Activated T-cell treated with anti-CD3 and anti-CD28 coated beads, Interleukin-2, amount 50 U/mL, for 24 hours (primary cell): ENCODE data around the gene TFAP2D.

Source experiments
- DNase-seq: peaks from one replicate; pipeline ENCODE4 v3.0.0-alpha.2; 2020
- H3K27ac Mint-ChIP-seq: 2 replicates; pipeline ENCODE4 v1.8.0; 2020; ENCODE audit warnings: mild to moderate bottlenecking, mixed read lengths
- H3K27me3 Mint-ChIP-seq: 2 replicates; pipeline ENCODE4 v1.8.0; 2020; ENCODE audit warnings: mixed read lengths
- H3K36me3 Mint-ChIP-seq: 2 replicates; pipeline ENCODE4 v1.8.0; 2020; ENCODE audit warnings: low read depth, mixed read lengths
- H3K4me1 Mint-ChIP-seq: 2 replicates; pipeline ENCODE4 v1.8.0; 2020; ENCODE audit warnings: low read depth, mixed read lengths
- H3K4me3 Mint-ChIP-seq: 2 replicates; pipeline ENCODE4 v1.8.0; 2020; ENCODE audit warnings: mild to moderate bottlenecking, moderate library complexity, mixed read lengths
- H3K9me3 Mint-ChIP-seq: 2 replicates; pipeline ENCODE4 v1.8.0; 2020; ENCODE audit warnings: mixed read lengths

TFAP2D gene

DNA sequence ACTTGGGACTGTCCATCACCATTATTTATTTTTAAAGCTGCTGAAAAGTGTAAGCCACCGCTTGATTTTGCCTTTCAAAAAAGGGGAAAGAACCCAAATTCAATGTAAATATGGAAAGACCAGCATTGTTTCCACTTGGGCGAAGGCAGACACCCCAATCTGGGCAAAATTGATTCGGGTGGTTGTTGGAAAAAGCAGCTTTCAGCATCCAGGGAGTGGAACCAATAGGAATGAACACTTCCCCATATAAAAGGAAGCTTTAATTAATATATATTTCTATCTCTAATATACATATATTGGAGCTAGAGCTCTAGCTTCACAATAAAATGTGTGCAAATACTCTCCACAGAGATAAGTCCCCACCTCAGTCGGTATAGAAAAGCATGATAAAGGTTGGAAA is at the start of gene TFAP2D:
Gene TFAP2D (plus strand): TSS at position 301 of the 400 bp plus-strand sequence. CDS start 530 bp downstream, outside the sequence.
- DNase-seq: no peak
- Mint-ChIP-seq H3K27me3 (peaks cover 92% of the 10 kb centered on the region), H3K36me3 (no peaks in the 10 kb centered on the region), H3K4me1 (no peaks in the 10 kb centered on the region), H3K9me3 (peaks cover 3% of the 10 kb centered on the region), H3K4me3 (no peak within 1 kb of the TSS), H3K27ac (no peak within 1 kb of the TSS)

DNA sequence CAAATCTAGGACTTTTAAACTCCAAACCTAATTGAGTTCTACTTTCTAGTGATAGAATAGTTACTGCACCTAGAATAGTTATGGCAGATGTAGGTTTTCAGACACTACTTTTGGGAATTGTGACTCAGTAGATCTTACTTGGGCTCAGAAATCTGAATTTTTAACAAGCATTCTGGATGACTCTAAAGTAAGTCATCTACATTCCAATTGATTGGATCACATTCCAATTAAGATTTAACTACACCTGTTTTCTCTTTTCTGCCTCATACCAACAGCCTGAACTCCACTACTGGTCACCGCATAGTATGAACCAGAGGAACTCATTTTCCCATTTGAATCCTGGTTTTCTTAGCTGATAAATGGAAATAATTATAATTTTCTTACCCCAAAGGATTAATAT is 49.5 kb upstream of the TFAP2D start:
- Mint-ChIP-seq H3K27me3 (no peaks in the 10 kb centered on the region), H3K27ac (no peak overlapping the region), H3K4me1 (no peaks in the 10 kb centered on the region), H3K36me3 (no peaks in the 10 kb centered on the region), H3K4me3 (no peak overlapping the region), H3K9me3 (peaks cover 8% of the 10 kb centered on the region)
- no peak for DNase-seq

DNA sequence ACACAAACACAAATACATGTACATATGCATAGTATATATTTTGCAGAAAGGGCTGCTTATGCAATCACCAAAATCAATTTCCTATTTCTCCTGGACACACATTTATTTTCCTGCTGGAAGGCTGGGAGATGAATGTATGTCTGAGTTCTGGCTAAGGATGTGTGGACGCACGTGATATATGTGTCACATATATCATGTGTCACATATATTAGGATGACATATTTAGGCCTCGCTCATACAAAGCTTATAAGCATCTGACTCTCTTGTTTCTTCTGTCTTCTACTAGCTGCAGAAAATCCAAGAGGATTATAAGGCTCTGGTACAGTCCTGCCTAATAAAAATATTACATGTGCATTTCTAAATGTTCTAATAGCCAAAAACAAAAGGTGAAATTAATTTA is 47.2 kb upstream of the TFAP2D start:
- H3K27me3 Mint-ChIP-seq: no peaks in the 10 kb centered on the region
- H3K27ac Mint-ChIP-seq: no peak overlapping the region
- no peaks in the 10 kb centered on the region for H3K36me3 Mint-ChIP-seq
- peaks cover 7% of the 10 kb centered on the region for H3K9me3 Mint-ChIP-seq
- no peak for DNase-seq
- no peak overlapping the region for H3K4me3 Mint-ChIP-seq
- H3K4me1 Mint-ChIP-seq: no peaks in the 10 kb centered on the region

DNA sequence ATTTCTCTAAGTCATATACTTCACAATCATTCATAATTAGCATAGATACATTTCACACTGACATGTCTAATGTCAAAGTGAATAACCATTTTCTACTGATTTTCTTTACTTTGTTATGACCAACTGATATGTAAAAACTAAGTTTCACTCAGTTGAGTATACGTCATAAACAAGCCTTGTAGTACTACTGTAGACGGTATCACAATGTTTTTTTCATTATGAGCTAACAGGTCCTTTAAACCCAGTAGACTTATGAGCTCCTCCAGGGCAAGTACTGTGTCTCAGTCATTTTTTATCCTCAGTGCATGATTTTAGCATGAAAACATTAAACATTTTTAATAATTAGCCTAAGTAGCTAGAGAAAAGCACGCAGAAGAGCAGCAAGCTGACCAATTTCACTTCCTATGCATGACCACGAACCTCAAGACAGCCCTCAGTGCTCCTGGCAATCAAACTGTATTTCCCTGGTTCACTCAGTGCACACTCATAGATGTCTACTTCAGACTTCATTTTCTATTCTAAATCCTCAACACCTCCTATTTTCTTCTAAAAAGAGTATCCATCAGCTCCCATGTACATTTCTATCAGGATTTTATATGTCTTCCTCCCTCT is 32.0 kb upstream of the TFAP2D start:
- Mint-ChIP-seq H3K4me1 (no peaks in the 10 kb centered on the region), H3K27ac (no peak overlapping the region), H3K36me3 (no peaks in the 10 kb centered on the region), H3K27me3 (no peaks in the 10 kb centered on the region), H3K9me3 (peaks cover 4% of the 10 kb centered on the region), H3K4me3 (no peak overlapping the region)
- no peak for DNase-seq

DNA sequence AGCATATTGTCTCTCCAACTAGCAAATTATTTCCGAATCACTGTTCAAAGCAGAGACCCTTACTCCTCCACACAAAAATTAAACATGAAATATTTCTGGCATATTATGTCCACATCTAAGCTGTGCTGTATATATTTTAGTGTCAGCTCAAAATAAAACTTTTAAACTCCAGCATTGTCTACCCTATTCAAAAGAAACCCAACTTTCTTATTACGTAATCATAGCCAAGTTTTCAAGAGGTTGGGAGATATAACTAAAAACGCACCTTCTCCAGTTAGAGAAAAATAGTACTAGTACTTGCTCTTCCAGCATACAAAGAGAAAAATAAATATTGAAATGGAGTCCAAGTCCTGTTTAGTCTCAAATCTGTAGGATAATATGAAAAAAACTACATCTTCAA is 24.1 kb upstream of the TFAP2D start:
- no peak overlapping the region for H3K27ac Mint-ChIP-seq

DNA sequence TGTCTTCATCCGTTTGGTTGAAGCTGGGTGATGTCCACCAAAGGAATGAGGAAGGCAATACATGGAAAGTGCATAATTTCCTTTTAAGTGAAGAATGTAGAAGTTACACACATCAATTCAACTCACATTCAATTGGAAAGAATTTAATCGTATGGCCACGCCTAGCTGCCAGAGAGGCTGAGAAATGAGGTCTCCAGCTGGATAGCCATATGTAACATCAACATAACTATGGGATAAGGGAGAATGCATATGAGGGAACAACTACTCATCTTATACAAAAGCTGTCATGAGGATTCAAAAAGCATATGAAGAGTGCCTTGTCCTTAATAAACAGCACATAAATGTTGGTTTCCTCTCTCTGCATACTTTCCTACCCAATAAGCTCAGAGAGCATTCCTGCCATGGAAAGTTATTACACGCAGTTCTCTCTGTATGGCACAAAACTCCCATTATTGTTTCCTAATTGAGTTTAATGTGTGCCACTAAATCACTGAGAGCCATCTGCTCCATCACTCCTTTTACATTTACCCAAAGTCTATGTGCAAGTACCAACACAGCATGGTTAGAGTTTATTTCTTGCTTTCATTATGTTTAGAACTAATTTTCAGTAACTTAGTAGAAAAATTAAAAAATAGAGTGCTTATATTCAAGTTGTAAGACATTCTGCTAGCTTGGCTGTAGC is 21.4 kb upstream of the TFAP2D start:
- H3K36me3 Mint-ChIP-seq: no peaks in the 10 kb centered on the region
- H3K27ac Mint-ChIP-seq: no peak overlapping the region
- H3K4me1 Mint-ChIP-seq: no peaks in the 10 kb centered on the region
- DNase-seq: no peak
- peaks cover 8% of the 10 kb centered on the region for H3K9me3 Mint-ChIP-seq
- no peaks in the 10 kb centered on the region for H3K27me3 Mint-ChIP-seq
- H3K4me3 Mint-ChIP-seq: no peak overlapping the region

More for the DNA sequence above, 24.1 kb upstream of the TFAP2D start:
- Mint-ChIP-seq H3K4me1 (no peaks in the 10 kb centered on the region), H3K36me3 (no peaks in the 10 kb centered on the region), H3K9me3 (peaks cover 8% of the 10 kb centered on the region), H3K27me3 (no peaks in the 10 kb centered on the region), H3K4me3 (no peak overlapping the region)
- DNase-seq: no peak

DNA sequence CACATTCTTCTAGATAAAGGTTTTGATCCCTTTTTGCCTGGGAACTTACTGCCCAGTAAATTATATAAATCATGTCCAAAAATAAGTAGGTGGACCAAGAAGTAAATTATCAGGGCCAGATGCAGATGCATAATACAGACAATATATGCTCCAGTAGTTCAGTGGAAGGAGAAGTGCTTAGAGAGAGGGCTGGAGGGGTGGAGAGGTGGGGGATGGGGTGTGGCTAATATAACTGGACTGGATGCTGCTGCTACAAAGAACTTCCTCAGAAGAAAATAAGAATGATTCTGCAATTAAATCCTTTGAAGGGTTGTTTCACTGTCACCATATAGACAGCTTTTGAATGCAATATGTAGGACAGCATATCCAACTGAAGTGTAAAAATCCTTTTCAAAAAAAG is 14.8 kb upstream of the TFAP2D start:
- H3K4me3 Mint-ChIP-seq: no peak overlapping the region
- peaks cover 3% of the 10 kb centered on the region for H3K27me3 Mint-ChIP-seq
- no peak overlapping the region for H3K27ac Mint-ChIP-seq
- H3K9me3 Mint-ChIP-seq: peaks cover 3% of the 10 kb centered on the region
- no peak for DNase-seq
- H3K36me3 Mint-ChIP-seq: no peaks in the 10 kb centered on the region
- no peaks in the 10 kb centered on the region for H3K4me1 Mint-ChIP-seq

DNA sequence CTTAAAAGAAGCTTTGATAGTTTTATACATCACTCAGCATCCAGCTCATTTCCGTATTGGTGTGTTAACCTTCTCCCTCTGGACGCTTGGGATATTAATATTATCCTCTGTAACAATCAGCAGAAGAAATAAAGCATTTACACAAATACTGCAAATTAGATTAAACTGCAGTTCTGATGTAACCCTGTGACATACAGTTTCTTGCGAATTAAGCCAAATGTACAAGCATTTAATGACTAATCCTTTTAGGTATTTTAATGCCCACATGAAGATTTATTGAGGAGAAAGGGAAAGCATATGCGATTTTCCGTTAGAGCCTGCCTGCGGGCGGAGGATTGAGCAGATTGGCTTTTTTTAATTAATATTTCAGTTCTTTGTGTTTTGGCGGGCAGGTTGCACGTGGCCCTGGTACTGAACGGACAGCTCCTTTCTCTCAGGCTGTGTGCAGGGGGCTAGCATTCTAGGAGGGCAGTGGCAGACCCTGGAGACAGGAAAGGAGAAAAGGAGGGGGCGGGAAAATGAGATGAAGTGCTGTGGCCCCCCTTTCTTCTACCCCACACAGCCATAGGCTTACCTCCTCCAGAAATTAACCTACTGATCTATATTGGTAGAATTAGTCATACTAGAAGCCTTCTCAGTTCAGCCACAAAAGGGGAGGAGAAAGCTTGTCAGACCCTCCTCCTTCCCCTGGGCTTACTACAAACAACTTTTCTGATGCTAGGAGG is 14.1 kb upstream of the TFAP2D start:
- peaks cover 3% of the 10 kb centered on the region for H3K9me3 Mint-ChIP-seq
- no peaks in the 10 kb centered on the region for H3K36me3 Mint-ChIP-seq
- DNase-seq: no peak
- H3K4me3 Mint-ChIP-seq: no peak overlapping the region
- H3K27ac Mint-ChIP-seq: no peak overlapping the region
- H3K4me1 Mint-ChIP-seq: no peaks in the 10 kb centered on the region
- peaks cover 3% of the 10 kb centered on the region for H3K27me3 Mint-ChIP-seq

DNA sequence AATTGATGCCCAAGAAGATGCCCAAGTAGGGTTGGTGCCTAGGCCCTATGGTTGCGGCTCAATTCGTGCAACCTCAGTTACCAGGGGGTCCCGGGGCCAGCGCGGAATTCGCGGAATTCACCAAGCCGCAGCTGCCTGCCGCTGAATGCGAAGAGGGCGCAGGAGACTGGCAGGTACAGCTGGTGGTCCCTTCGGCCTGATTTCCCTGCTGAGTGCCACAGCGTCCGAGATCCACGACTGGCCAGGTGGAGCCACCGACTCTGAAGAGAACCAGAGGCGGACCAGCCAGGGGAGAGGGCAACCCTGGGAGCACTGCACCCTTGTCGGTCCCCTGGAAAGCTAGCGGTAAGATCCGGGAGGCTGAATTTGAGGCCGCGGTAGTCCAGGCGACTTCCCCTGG is 6.8 kb upstream of the TFAP2D start:
- DNase-seq: no peak
- Mint-ChIP-seq H3K36me3 (no peaks in the 10 kb centered on the region), H3K4me3 (no peak overlapping the region), H3K4me1 (no peaks in the 10 kb centered on the region), H3K27me3 (peaks cover 62% of the 10 kb centered on the region), H3K9me3 (peaks cover 6% of the 10 kb centered on the region), H3K27ac (no peak overlapping the region)

DNA sequence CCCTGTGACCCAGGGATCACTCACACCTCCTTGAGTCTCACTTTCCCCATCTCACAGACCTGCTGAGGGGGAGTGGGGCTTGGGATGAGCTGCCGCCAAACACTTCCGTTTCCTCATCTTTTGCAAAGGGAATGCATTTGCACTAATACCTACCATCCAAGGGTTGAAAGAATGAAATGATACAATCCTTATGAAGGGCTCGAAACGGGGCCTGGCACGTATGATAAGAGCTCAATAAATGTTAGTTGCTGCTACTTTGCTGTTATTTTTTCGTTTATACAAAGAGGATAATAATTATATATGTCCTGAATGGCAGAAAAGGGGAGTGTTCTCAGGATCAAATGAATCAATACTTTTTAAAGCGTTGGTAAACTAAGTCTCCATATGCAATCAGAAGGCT is 6.1 kb upstream of the TFAP2D start:
- Mint-ChIP-seq H3K27me3 (peaks cover 68% of the 10 kb centered on the region), H3K9me3 (peaks cover 6% of the 10 kb centered on the region), H3K4me3 (no peak overlapping the region), H3K27ac (no peak overlapping the region), H3K4me1 (no peaks in the 10 kb centered on the region), H3K36me3 (no peaks in the 10 kb centered on the region)
- DNase-seq: no peak

DNA sequence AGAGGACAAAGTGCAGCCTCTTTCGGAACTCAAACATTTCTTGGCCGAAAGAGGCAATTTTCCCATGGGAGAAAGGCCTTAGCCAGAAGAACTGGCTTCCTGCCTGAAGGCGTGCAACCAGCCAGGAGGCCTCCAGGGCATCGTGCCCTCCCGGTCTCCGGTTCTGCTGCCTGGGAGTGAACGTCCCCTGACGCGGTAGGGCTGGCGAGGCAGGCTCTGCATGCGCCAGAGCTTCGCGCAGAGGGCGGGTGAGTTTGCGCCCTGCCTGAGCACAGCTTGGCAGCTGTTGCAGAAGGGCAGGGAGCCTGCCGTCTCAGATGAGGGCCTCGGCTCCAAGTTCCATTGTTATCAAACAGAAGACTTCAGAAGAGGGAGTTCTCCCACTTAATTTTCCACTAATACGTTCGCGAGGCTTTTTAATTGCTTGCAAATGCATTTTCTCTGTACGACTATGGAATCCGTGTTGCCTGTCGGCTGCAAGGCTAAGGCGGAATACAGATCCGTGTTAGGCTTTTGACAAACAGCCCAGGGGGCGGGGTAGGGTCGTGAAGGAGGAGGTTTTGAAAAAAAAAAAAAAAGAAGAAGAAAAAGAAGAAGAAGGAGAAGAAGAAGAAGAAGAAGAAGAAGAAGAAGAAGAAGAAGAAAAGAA is 5.5 kb upstream of the TFAP2D start:
- Mint-ChIP-seq H3K9me3 (peaks cover 6% of the 10 kb centered on the region), H3K36me3 (no peaks in the 10 kb centered on the region), H3K27ac (no peak overlapping the region), H3K27me3 (peaks cover 74% of the 10 kb centered on the region), H3K4me3 (no peak overlapping the region), H3K4me1 (no peaks in the 10 kb centered on the region)
- DNase-seq: no peak

DNA sequence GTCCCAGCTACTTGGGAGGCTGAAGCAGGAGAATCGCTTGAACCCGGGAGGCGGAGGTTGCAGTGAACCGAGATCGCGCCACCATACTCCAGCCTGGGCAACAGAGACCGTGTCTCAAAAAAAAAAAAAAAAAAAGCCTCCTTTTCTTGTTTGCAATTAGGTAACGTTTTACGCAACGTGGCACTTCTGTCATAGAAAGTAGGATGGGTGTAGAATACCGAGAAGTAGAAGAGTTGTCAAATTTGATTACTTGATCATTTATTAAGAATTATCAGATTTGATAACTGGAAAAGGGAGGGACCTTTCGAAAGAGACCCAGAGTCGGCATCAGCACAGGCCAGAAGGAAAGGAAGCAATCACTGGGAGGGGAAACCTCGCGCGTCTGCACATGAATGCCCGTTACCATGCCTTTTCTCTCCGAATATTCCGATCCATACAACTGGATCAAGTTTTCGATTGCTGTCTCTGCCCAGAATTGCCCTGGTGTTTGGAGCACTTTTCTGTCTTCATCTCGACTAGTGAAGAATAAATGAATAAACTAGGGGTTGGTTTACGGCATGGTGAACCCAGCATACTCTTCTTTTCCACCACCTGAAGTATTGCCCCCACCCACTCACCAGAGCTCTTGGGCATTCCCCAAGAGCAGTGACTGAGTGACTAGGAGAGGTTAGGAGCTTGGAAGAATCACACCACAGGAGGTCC is 4.5 kb upstream of the TFAP2D start:
- no peaks in the 10 kb centered on the region for H3K36me3 Mint-ChIP-seq
- H3K4me3 Mint-ChIP-seq: no peak overlapping the region
- no peaks in the 10 kb centered on the region for H3K4me1 Mint-ChIP-seq
- peaks cover 83% of the 10 kb centered on the region for H3K27me3 Mint-ChIP-seq
- H3K27ac Mint-ChIP-seq: no peak overlapping the region
- H3K9me3 Mint-ChIP-seq: peaks cover 6% of the 10 kb centered on the region
- DNase-seq: no peak

DNA sequence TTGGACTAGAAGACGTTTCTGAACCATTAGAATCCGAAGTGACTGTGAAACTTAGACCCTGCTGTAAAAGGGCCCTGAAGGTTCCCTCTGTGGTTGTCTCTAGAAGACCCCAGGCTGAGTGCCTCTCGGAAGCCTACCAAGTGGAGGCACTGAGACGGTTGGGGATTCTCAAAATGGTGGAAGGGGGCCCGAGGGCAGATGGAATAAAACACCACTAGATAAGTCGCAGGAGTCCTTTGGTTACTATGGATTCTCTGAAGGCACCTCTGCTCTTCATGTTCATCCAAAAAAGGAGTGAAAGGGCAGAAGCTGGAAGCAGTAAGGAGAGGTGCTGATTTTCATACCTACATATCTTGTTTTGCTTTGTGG is 4.0 kb upstream of the TFAP2D start:
- Mint-ChIP-seq H3K4me1 (no peaks in the 10 kb centered on the region), H3K4me3 (no peak overlapping the region), H3K9me3 (peaks cover 6% of the 10 kb centered on the region), H3K27ac (no peak overlapping the region), H3K36me3 (no peaks in the 10 kb centered on the region), H3K27me3 (peaks cover 88% of the 10 kb centered on the region)
- no peak for DNase-seq

DNA sequence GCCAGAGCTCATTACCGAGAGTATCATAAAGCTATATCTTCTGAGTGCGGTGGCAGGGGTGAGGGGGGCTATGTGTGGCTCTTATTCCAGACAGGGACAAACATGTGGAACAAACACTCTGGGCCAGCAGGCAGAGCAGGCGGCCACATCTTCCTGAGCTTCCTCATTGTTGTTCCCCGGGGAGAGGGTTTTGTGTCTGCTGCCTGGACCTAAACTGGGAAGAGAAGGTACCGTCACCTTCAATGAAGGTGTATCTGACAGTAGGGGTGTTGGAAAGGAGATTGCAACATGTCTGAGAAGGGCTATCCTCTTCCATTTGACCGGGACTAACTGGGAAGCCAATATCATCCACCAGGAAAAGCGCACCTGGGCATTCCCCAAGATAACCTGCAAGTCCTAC is 1.6 kb upstream of the TFAP2D start:
- no peak overlapping the region for H3K4me3 Mint-ChIP-seq
- no peak overlapping the region for H3K27ac Mint-ChIP-seq
- H3K9me3 Mint-ChIP-seq: peaks cover 3% of the 10 kb centered on the region
- H3K4me1 Mint-ChIP-seq: no peaks in the 10 kb centered on the region
- peaks cover 94% of the 10 kb centered on the region for H3K27me3 Mint-ChIP-seq
- H3K36me3 Mint-ChIP-seq: no peaks in the 10 kb centered on the region
- no peak for DNase-seq
